Liver (tissue), 9 donors: ENCODE data around the gene NAA80. TPM values are rescaled to one million over a fixed set of nuclear protein-coding genes. Genes with fewer than 3 reads are reported as not detected.

ENCODE experiments used
- DNase-seq: peaks from one replicate; pipeline ENCODE4 v3.0.0-alpha.2; 2017; ENCODE audit warnings: low spot score
- H3K27ac ChIP-seq, 2 donors: one replicate each; pipeline ENCODE4 v1.7.0; 2013; ENCODE audit warnings: inconsistent platforms in 2 of 2, low read length in 2 of 2, control low read depth in 1 of 2, low read depth in 1 of 2, mild to moderate bottlenecking in 1 of 2
- H3K27me3 ChIP-seq, 4 donors: one replicate each; pipeline versions ENCODE4 v1.6.1 to v1.7.0; 2013; ENCODE audit warnings: low read length in 3 of 4, inconsistent platforms in 1 of 4, mild to moderate bottlenecking in 1 of 4, moderate library complexity in 1 of 4; ENCODE audit not compliant: control insufficient read depth in 4 of 4, insufficient read depth in 4 of 4
- H3K36me3 ChIP-seq, 4 donors: one replicate each; pipeline versions ENCODE4 v1.6.1 to v1.7.0; 2013; ENCODE audit warnings: low read length in 3 of 4, mild to moderate bottlenecking in 3 of 4, low read depth in 1 of 4, moderate library complexity in 1 of 4; ENCODE audit not compliant: control insufficient read depth in 4 of 4, insufficient read depth in 3 of 4
- H3K4me1 ChIP-seq, 4 donors: one replicate each; pipeline versions ENCODE4 v1.6.1 to v1.7.0; 2013; ENCODE audit warnings: low read length in 3 of 4, mild to moderate bottlenecking in 3 of 4, moderate library complexity in 1 of 4; ENCODE audit not compliant: control insufficient read depth in 4 of 4, insufficient read depth in 4 of 4
- H3K4me3 ChIP-seq, 3 donors: one replicate each; pipeline versions ENCODE4 v1.6.1 to v1.7.0; 2013; ENCODE audit warnings: low read length in 3 of 3, control low read depth in 1 of 3, low read depth in 1 of 3, mild to moderate bottlenecking in 1 of 3
- H3K9ac ChIP-seq, 2 donors: one replicate each; pipeline ENCODE4 v1.7.0; 2013; ENCODE audit warnings: low read length in 2 of 2, mild to moderate bottlenecking in 2 of 2, moderate library complexity in 2 of 2, control low read depth in 1 of 2, low read depth in 1 of 2
- H3K9me3 ChIP-seq, 4 donors: one replicate each; pipeline versions ENCODE4 v1.6.1 to v1.7.0; 2013; ENCODE audit warnings: low read length in 3 of 4; ENCODE audit not compliant: control insufficient read depth in 4 of 4
- ATF3 ChIP-seq: IDR thresholded peaks from 2 replicates; pipeline ENCODE4 v1.6.1; 2016; ENCODE audit warnings: antibody characterized with exemption
- EGR1 ChIP-seq, 2 donors: IDR thresholded peaks; 2 replicates each; pipeline ENCODE4 v1.6.1; 2016 to 2018; ENCODE audit warnings: antibody characterized with exemption in 2 of 2, low read depth in 2 of 2
- FOXA1 ChIP-seq: IDR thresholded peaks from 2 replicates; pipeline ENCODE4 v1.6.1; 2016; ENCODE audit warnings: antibody characterized with exemption
- FOXA2 ChIP-seq: IDR thresholded peaks from 2 replicates; pipeline ENCODE4 v1.6.1; 2016; ENCODE audit warnings: antibody characterized with exemption
- GABPA ChIP-seq, 2 donors: IDR thresholded peaks in 1 of 2; conservative IDR thresholded peaks in 1 of 2; 2 replicates each; pipeline ENCODE4 v1.6.1; 2016; ENCODE audit warnings: antibody characterized with exemption in 2 of 2, mild to moderate bottlenecking in 1 of 2, moderate library complexity in 1 of 2
- HNF4A ChIP-seq, 2 donors: conservative IDR thresholded peaks; 2 replicates each; pipeline ENCODE4 v1.6.1; 2016; ENCODE audit warnings: antibody characterized with exemption in 2 of 2, mild to moderate bottlenecking in 2 of 2
- JUND ChIP-seq, 2 donors: IDR thresholded peaks; 2 replicates each; pipeline ENCODE4 v1.6.1; 2016; ENCODE audit warnings: antibody characterized with exemption in 2 of 2
- NR2F2 ChIP-seq: IDR thresholded peaks from 2 replicates; pipeline ENCODE4 v1.6.1; 2016; ENCODE audit warnings: antibody characterized with exemption
- RAD21 ChIP-seq, 2 donors: IDR thresholded peaks; 2 replicates each; pipeline ENCODE4 v1.6.1; 2016; ENCODE audit warnings: antibody characterized with exemption in 2 of 2, mild to moderate bottlenecking in 2 of 2
- REST ChIP-seq: IDR thresholded peaks from 2 replicates; pipeline ENCODE4 v1.6.1; 2016; ENCODE audit warnings: antibody characterized with exemption, mild to moderate bottlenecking
- RXRA ChIP-seq, 2 donors: IDR thresholded peaks; 2 replicates each; pipeline ENCODE4 v1.6.1; 2017 to 2018; ENCODE audit warnings: antibody characterized with exemption in 2 of 2, mild to moderate bottlenecking in 1 of 2
- SP1 ChIP-seq: IDR thresholded peaks from 2 replicates; pipeline ENCODE4 v1.6.1; 2018; ENCODE audit warnings: antibody characterized with exemption, mild to moderate bottlenecking
- TAF1 ChIP-seq: conservative IDR thresholded peaks from 2 replicates; pipeline ENCODE4 v1.6.1; 2016; ENCODE audit warnings: antibody characterized with exemption, mild to moderate bottlenecking
- YY1 ChIP-seq: IDR thresholded peaks from 2 replicates; pipeline ENCODE4 v1.6.1; 2016; ENCODE audit warnings: antibody characterized with exemption, mild to moderate bottlenecking
- WGBS: extraction: QIAGEN DNeasy Blood & Tissue Kit; methylation state at CpG from one replicate; pipeline ENCODE4 v1.1.7; 2013; 5-methylcytosine and 5-hydroxymethylcytosine counted together
- polyA plus RNA-seq, 2 donors: library from polyadenylated mRNA; stranded (reverse) in 1 of 2; unstranded in 1 of 2; fragments of 200-250 nt in 1 of 2; fragments of >200 nt in 1 of 2; fragmentation: Nextera tagmentation in 1 of 2; extraction: Ambion mirVana in 1 of 2; gene quantifications; one replicate each; pipeline versions ENCODE4 v1.2.1 to v1.2.3, GENCODE V29; 2013 to 2015
- total RNA-seq, 2 donors: library from RNA; depleted of rRNA; stranded (reverse); fragments of >200 nt; gene quantifications; one replicate each; pipeline ENCODE4 v1.2.3, GENCODE V29; 2014
- TF ChIP-seq, protein P1 (sequence below): IDR thresholded peaks from 2 replicates; pipeline ENCODE4 v1.6.1; 2016; ENCODE audit warnings: antibody characterized with exemption
- TF ChIP-seq, protein P2 (sequence below): IDR thresholded peaks from 2 replicates; pipeline ENCODE4 v1.6.1; 2016; ENCODE audit warnings: antibody characterized with exemption
- TF ChIP-seq, protein P3 (sequence below): fragments of 150-350 bp; IDR thresholded peaks from 2 replicates; pipeline ENCODE4 v1.5.1; 2017; ENCODE audit warnings: improper control_type of control experiment, low read depth, low read length; ENCODE audit not compliant: missing input control
- donor health status: healthy.
- donor health status: healthy.
- donor health status: healthy.
- donor health status: healthy.
- donor health status: healthy.

NAA80 gene
- total and polyA plus RNA-seq, 4 donors, result 1.6 to 5.5 (median 2.0) TPM

GRCh38 chr3:50323092-50323600 is 23.9 kb upstream of the NAA80 start:
- H3K4me3 ChIP-seq, result no peak overlapping the region
- H3K9me3 ChIP-seq, result no peaks in the 10 kb centered on the region
- H3K27ac ChIP-seq, result peak overlapping the region; percentile 98 to 99
- 68% methylated on average over 4 of the region's 4 CpGs for WGBS
- no peaks in the 10 kb centered on the region for H3K27me3 ChIP-seq
- H3K9ac ChIP-seq, result peak overlapping the region in 1 of 2 donors; percentile 4
- no peak for DNase-seq
- peaks cover 0 to 7% (median 2%) of the 10 kb centered on the region in 4 donors for H3K36me3 ChIP-seq
- TF ChIP-seq NR2F2, result no peak
- TF ChIP-seq JUND (IDR thresholded peaks at IDR 0.05), result no peak
- TF ChIP-seq FOXA2, result no peak
- no peak for TF ChIP-seq TAF1
- TF ChIP-seq REST, result no peak
- no peak for TF ChIP-seq FOXA1
- TF ChIP-seq YY1, result no peak
- TF ChIP-seq, protein P1, sequence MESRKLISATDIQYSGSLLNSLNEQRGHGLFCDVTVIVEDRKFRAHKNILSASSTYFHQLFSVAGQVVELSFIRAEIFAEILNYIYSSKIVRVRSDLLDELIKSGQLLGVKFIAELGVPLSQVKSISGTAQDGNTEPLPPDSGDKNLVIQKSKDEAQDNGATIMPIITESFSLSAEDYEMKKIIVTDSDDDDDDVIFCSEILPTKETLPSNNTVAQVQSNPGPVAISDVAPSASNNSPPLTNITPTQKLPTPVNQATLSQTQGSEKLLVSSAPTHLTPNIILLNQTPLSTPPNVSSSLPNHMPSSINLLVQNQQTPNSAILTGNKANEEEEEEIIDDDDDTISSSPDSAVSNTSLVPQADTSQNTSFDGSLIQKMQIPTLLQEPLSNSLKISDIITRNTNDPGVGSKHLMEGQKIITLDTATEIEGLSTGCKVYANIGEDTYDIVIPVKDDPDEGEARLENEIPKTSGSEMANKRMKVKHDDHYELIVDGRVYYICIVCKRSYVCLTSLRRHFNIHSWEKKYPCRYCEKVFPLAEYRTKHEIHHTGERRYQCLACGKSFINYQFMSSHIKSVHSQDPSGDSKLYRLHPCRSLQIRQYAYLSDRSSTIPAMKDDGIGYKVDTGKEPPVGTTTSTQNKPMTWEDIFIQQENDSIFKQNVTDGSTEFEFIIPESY, result no peak
- TF ChIP-seq ATF3, result no peak
- TF ChIP-seq EGR1 (IDR thresholded peaks at IDR 0.05; ENCODE audit: low read depth in 2 of 2), result no peak
- TF ChIP-seq, protein P2, sequence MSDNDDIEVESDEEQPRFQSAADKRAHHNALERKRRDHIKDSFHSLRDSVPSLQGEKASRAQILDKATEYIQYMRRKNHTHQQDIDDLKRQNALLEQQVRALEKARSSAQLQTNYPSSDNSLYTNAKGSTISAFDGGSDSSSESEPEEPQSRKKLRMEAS, result no peak
- no peak for TF ChIP-seq GABPA (IDR thresholded peaks at IDR 0.05 in 1 of 2, conservative IDR thresholded peaks at IDR 0.05 in 1 of 2)
- TF ChIP-seq SP1, result no peak
- TF ChIP-seq HNF4A (conservative IDR thresholded peaks at IDR 0.05), result no peak
- TF ChIP-seq, protein P3, sequence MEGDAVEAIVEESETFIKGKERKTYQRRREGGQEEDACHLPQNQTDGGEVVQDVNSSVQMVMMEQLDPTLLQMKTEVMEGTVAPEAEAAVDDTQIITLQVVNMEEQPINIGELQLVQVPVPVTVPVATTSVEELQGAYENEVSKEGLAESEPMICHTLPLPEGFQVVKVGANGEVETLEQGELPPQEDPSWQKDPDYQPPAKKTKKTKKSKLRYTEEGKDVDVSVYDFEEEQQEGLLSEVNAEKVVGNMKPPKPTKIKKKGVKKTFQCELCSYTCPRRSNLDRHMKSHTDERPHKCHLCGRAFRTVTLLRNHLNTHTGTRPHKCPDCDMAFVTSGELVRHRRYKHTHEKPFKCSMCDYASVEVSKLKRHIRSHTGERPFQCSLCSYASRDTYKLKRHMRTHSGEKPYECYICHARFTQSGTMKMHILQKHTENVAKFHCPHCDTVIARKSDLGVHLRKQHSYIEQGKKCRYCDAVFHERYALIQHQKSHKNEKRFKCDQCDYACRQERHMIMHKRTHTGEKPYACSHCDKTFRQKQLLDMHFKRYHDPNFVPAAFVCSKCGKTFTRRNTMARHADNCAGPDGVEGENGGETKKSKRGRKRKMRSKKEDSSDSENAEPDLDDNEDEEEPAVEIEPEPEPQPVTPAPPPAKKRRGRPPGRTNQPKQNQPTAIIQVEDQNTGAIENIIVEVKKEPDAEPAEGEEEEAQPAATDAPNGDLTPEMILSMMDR, result no peak
- no peak for TF ChIP-seq RXRA (IDR thresholded peaks at IDR 0.05)
- no peak for TF ChIP-seq RAD21 (IDR thresholded peaks at IDR 0.05)
- H3K4me1 ChIP-seq, result peaks cover 17 to 81% (median 61%) of the 10 kb centered on the region in 4 donors
